ENCODE results near the gene BTBD19. TPM values are rescaled to one million over a fixed set of nuclear protein-coding genes. Genes with fewer than 3 reads are reported as not detected.

Gene BTBD19
- total and polyA plus RNA-seq, 2 of the 8 experiments (the other 6 are each of a cell fraction or from before 2014, with no cell fraction given) = 1.1 TPM

DNA sequence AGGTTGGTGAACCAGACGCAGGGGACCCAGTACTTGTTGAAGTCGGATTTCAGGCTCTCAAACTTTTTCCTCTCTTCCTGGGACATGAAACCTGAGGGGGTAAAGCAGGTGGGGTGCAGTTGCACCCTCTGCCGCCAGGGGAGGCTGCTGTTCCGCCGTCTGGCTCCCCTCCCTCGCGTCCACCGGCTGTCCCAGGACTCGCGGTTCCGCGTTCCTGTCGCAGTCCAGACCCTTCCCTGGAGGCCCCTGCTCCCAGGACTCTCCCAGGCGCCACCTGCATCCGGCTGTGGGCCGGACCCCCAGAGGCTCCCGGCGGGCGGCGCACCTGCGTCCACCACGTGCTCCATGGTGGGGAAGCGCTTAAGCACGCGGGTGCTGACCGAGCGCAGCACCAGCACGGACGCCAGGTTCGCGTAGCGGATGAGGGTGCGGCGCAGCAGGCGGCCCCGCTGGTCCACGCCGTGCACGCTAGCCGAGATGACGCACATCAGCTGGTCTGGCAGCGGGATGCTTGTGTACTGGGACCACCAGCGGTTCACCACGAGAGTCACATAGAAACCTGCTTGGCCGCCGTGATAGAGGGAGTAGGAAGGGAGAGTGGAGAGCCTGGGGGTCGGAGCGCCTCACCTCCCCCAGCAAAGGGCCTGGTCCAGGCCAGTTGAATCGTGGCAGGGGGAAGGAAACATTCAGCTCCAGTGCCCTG is 22.0 kb upstream of the BTBD19 start (continued):
- TF ChIP-seq RXRA (IDR thresholded peaks at IDR 0.05; ENCODE audit: insufficient read depth, low read depth, low read length) = no peak
- TF ChIP-seq HDAC2 (IDR thresholded peaks at IDR 0.05; ENCODE audit: borderline replicate concordance in 1 of 2, low read depth in 2 of 2, low read length in 2 of 2) = peak; percentile 26 to 65; a peak in 1 of 4 replicates
- TF ChIP-seq CEBPB (IDR thresholded peaks at IDR 0.05; ENCODE audit: low read depth, low read length) = no peak
- TF ChIP-seq, protein P1, sequence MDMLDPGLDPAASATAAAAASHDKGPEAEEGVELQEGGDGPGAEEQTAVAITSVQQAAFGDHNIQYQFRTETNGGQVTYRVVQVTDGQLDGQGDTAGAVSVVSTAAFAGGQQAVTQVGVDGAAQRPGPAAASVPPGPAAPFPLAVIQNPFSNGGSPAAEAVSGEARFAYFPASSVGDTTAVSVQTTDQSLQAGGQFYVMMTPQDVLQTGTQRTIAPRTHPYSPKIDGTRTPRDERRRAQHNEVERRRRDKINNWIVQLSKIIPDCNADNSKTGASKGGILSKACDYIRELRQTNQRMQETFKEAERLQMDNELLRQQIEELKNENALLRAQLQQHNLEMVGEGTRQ (IDR thresholded peaks at IDR 0.05; ENCODE audit: low read length) = no peak
- TF ChIP-seq BRCA1 (IDR thresholded peaks at IDR 0.05; ENCODE audit: low read depth, low read length) = no peak
- TF ChIP-seq NRF1 (IDR thresholded peaks at IDR 0.05; ENCODE audit: low read depth, low read length) = no peak
- TF ChIP-seq SP2 (IDR thresholded peaks at IDR 0.05; ENCODE audit: low read length) = no peak
- TF ChIP-seq EZH2 (IDR thresholded peaks at IDR 0.05; ENCODE audit: low read depth, low read length, severe bottlenecking) = no peak
- TF ChIP-seq, protein P2, sequence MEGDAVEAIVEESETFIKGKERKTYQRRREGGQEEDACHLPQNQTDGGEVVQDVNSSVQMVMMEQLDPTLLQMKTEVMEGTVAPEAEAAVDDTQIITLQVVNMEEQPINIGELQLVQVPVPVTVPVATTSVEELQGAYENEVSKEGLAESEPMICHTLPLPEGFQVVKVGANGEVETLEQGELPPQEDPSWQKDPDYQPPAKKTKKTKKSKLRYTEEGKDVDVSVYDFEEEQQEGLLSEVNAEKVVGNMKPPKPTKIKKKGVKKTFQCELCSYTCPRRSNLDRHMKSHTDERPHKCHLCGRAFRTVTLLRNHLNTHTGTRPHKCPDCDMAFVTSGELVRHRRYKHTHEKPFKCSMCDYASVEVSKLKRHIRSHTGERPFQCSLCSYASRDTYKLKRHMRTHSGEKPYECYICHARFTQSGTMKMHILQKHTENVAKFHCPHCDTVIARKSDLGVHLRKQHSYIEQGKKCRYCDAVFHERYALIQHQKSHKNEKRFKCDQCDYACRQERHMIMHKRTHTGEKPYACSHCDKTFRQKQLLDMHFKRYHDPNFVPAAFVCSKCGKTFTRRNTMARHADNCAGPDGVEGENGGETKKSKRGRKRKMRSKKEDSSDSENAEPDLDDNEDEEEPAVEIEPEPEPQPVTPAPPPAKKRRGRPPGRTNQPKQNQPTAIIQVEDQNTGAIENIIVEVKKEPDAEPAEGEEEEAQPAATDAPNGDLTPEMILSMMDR (IDR thresholded peaks at IDR 0.05; ENCODE audit: control extremely low read depth in 1 of 3, insufficient read depth in 1 of 3, low read depth in 1 of 3, low read length in 3 of 3) = peak; percentile 80 to 100 (median 100)
- TF ChIP-seq TEAD4 (IDR thresholded peaks at IDR 0.05; ENCODE audit: low read depth, low read length) = 0 out of 2 replicates have a peak, but pooled peaks have one; percentile 16
- TF ChIP-seq KDM4A (IDR thresholded peaks at IDR 0.05; ENCODE audit: low read depth, low read length, severe bottlenecking) = peak; percentile 83
- peak in 1 of 2 experiments; percentile 98; a peak in 1 of 3 replicates for TF ChIP-seq EP300 (IDR thresholded peaks at IDR 0.05; ENCODE audit: borderline replicate concordance in 1 of 2, low read depth in 2 of 2, low read length in 2 of 2)
- 0 out of 2 replicates have a peak, but pooled peaks have one; percentile 38 for TF ChIP-seq RBBP5 (IDR thresholded peaks at IDR 0.05; ENCODE audit: borderline replicate concordance, low read depth, low read length)
- no peak for TF ChIP-seq SP4 (IDR thresholded peaks at IDR 0.05; ENCODE audit: low read length)
- no peak for TF ChIP-seq SRF (IDR thresholded peaks at IDR 0.05; ENCODE audit: low read depth, low read length)
- TF ChIP-seq CBX8 (IDR thresholded peaks at IDR 0.05; ENCODE audit: borderline replicate concordance, low read depth, low read length) = no peak
- no peak for TF ChIP-seq SP1 (IDR thresholded peaks at IDR 0.05; ENCODE audit: low read depth, low read length)

Data from H1 (cell line).